Fibroblast of peridontal ligament (primary cell): ENCODE results near the gene ECPAS.
"Not testable (repeated sequence)": the region's sequence is repeated elsewhere in the genome, so short reads cannot be mapped to it uniquely, and the experiment has no call there.

ENCODE experiments used
- DNase-seq: peaks from one replicate; pipeline ENCODE4 v3.0.0-alpha.2; 2010; ENCODE audit errors: extremely low read depth

Gene ECPAS

DNA sequence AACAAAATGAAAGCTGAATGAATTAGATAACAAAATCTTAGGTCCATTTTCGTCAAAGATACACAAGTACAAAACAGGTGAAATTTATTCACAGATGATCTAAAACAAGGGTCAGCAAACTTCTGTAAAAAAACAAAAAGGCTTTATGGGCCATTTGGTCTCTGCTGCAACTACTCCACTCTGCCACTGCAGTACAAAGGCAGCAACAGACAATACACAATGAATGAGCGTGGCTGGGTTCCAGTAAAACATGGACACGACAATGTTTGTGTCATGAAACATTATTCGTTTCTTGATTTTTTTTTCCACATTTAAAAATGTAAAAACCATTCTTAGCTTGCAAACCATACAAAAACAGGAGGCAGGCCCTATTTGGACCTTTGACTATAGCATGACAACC is 71.9 kb downstream of the ECPAS start:
- DNase-seq, result no peak

DNA sequence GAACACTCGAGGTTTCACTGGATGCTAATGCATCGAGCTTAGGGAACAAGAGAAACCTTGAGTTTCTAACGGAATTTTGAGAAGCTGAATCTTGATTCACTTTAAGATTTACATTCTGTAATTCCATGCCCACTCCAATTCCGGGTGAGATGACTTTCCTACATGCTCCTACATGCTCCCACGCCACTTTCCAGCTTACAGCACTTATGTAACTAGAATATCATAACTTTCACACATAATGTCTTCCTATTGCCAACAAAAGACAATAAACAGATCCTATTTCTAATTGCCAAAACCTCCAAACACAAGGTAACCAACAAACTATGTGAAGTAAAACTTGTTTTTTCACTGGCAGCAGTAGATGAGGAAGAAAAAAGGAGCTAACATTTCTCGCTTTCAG is 72.9 kb downstream of the ECPAS start:
- DNase-seq, result no peak

DNA sequence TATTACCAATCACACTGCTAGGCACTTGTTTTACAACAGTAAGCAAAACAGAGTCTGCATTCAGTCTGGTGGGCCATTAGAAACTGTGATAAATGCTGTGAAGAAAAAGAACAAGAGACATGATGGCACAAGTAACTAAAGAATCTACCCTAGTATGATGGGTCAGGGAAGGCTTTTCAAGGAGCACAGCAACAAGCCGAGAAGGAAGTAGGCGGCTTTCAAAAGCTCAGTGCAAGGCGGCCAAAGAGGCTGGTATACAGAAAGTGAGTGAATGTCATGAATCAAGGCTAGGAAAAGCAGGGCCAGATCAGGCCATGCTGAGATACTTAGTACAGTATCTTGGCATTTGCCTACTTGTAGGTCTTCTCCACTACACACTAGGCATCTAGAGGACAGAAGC is 76.4 kb downstream of the ECPAS start:
- no peak for DNase-seq

GRCh38 chr9:111405701-111406100 is 78.5 kb downstream of the ECPAS start:
- DNase-seq, result no peak

GRCh38 chr9:111401486-111401885 is 82.7 kb downstream of the ECPAS start:
- DNase-seq, result not testable (repeated sequence)

GRCh38 chr9:111400564-111400898 is 83.7 kb downstream of the ECPAS start:
- DNase-seq, result peak; percentile 8

GRCh38 chr9:111399772-111400563 is 84.2 kb downstream of the ECPAS start:
- DNase-seq, result peak; percentile 26

DNA sequence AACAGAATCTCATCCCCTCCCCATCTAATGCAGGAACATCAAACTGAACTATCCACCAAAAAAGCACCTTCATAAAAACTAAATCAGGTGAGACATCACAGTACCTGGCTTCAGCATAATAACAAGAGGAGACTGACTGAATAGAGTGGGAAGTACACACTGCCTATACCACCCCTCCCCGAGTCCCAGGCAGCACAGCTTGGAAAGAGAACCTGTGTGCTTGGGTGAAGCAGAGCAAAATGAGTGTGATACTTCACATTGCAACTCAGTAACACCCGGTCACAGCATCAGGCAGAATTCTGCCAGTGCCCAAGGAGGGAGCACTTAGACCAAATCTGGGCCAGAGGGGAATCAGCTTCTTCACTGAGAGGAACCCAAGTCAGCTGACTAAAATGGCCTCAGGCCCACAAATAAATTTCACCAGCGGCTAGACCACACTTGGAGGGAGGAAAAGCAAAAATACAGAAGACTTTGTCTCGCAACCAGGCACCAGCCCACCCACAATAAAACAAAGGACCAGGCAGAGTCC is 84.9 kb downstream of the ECPAS start:
- DNase-seq, result no peak

DNA sequence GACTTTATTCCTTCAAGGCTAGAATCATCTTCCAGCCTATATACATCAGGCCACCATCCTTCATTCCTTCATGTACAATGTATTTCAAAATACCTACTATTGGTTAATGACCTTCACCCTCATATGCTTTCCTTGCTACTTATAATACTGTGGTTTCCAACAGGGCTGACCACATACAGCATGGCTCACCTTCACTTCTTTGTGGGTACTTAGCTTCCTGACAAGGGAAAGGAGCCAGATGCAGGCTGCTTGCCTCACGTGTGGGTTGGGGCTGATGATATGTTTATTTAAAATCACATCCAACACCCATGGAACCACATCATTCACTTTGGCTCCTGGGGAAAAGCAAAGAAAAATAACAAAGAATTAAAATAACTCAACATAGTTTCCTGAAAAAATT is 90.2 kb downstream of the ECPAS start:
- no peak for DNase-seq

DNA sequence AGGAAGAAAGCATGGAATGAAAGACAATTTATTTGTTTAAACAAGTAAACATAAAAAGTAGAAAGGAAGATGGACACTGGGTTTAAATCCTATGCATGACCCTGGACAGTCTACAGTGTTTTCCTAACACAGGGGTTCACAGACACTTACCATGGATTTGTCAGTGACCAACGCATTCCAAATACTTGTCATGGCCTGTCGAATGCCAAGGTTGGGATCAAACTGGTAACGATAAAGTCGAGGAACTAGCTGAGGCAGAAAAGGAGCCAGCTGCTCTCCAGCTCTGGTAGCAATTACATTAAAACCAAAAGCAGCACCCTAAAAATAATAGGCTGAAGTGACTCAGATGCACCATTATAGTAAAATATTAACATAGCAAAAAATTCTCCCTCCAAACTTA is 94.8 kb downstream of the ECPAS start:
- no peak for DNase-seq

GRCh38 chr9:111386386-111386785 is 97.8 kb downstream of the ECPAS start:
- DNase-seq, result no peak

DNA sequence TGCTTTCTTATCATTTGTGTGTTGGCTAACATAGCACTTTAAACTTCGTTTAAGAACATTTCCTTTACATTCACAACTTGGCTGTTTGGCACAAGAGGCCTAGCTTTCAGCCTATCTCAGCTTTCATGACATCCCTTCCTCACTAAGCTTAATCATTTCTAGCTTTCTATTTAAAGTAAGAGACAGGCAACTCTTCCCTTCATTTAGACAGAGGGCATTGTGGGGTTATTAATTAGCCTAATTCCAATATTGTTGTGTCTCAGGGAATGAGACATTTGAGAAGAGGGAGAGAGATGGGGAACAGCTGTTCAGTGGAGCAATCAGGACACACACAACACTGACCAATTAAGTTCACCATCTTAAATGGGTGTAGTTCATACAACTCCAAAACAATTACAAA is 103.2 kb downstream of the ECPAS start:
- no peak for DNase-seq

DNA sequence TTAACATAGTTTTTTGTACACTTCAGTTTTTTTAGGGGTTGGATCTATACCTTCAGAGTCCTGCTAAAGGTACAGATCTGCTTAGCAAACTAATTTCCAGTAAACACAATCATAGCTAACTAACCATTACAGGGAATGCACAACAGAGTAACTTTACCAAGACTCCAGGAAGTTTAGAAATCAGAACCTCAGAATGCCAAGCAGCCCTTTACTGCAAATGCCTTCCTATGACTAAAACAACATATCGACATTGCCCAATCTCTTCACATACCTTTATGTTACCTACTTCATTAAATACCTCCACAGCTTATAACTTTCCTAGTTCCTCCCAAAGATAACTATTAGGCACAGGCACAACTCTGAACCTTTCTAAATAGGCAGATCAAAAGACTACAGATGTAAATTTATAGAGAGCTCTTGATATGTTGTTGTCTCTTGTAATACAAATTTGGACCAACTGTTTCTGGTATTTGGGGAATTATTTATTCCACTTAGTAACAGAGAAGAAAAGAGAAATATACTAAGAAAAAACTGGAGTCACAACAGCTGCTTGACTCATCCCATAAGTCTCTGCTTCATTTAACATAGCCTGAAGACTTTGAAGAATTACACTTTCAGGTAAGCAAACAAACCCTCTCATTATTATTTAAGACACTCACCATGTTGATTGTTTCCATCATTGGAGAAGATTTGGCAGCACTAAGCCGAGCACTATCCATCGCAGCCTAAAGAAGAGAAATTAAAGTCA is 108.2 kb downstream of the ECPAS start:
- DNase-seq, result peak; percentile 22

DNA sequence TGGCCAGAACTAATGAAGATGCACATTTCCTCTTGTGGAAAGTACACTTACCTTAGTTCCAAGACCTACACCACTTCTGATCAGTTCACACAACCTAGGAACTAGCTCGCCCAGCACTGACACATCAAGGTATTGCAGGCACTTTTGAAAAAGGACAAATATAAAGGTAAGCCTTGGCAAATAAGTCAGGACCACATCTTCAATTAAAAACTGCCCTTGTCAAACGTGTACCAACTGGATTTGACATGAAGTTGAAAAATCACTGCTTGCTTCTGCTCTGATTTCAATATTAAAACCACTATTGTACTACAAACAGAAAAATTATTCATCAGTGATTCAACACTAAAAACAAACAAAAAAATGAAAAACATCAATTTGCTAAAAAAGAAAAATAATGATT is 109.1 kb downstream of the ECPAS start:
- no peak for DNase-seq

DNA sequence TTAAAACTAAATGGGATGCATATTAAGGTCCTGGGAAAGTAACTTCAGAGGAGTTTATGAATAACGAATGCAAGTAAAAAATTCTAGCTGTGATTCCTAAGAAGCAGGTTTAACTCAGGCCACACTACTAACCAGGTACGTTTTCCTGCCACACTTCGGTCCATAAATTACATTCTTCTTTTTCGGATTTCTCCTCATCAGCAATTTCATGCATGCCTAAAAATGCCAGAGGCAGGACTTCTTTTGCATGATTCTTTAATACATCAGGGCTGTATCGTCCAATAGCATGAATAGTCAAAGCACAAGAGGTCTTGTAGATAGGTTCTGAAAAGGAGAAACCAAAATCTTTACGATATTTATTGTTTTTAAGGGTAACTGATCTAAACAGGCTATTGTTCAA is 111.9 kb downstream of the ECPAS start:
- no peak for DNase-seq

DNA sequence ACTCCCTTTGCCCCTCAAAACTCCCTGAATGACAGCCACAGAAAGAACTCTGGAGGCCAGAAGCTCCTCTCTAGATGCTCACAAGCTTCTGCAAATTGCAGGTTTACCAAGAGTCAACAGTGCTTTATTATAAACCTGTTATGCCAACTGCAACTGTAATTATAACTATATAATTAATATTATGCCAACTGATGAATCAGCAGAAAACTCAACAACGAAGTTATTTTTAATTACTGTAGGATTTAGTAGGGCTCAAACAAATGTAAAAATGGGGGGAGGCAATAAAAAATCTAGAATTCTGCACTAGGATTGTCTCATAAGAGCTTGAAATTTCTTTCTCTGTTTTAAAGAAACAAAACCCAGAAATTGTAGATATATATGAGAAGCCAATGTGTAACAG is 117.2 kb downstream of the ECPAS start:
- DNase-seq, result no peak

DNA sequence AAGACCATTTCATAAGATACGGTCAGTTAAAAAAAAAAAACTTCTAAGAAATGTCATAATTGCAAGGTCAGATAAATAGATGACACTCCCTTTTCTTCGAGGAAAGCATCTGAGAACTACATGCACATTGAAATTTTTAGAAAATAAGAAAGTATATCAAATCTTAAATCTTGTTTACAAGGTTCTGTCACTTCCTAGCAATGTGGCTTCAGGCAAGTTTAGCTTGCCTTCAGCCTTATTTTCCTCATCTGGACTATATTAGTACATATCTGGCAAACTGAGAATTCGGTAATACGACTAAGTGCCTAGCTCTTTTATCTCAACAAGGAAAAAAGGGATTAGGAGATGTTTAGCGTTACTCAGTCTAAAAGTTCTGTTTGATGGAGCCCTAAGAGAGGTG is 121.7 kb downstream of the ECPAS start:
- no peak for DNase-seq

DNA sequence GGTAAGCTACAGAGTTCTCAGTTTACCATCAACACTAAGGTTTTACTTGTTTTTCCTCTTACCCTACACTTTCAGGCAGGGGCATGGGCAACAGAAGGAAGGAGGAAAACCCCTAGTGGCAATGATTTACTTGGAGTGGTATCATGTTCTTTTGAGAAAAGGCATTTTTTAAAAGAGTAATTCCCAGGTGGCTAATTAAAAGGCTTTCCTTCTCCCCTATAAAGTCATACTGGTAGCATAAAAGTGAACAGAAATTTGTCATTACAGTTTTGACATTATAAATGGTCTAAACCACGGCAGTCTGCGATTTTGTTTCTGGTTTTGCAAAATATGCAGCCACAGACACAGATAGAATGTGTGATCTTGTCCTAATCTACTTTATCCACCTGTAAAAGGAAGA is 123.3 kb downstream of the ECPAS start:
- no peak for DNase-seq

- DNase-seq, result peak; percentile 95
Measured at GRCh38 chr9:111356481-111357244, 127.5 kb downstream of the ECPAS start.

DNA sequence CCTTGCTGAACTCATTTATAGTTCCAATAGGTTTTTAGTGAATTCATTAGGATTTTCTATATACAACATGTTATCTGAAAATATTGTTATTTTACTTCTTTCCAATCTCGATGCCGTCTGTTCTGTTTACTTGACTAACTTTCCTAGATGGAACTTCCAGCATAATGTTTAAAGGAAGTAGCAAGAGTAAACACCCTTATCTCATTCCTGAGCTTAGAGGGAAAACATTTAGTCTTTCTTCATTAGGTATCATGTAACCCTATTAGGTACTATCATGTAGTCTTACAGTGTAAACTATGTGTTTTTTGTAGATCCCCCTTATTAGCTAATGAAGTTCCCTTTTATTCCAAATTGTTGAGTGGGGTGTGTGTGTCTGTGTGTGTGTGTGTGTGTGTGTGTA is 131.6 kb downstream of the ECPAS start:
- DNase-seq, result no peak

GRCh38 chr9:111350556-111350955 is 133.6 kb downstream of the ECPAS start:
- peak; percentile 46 for DNase-seq

DNA sequence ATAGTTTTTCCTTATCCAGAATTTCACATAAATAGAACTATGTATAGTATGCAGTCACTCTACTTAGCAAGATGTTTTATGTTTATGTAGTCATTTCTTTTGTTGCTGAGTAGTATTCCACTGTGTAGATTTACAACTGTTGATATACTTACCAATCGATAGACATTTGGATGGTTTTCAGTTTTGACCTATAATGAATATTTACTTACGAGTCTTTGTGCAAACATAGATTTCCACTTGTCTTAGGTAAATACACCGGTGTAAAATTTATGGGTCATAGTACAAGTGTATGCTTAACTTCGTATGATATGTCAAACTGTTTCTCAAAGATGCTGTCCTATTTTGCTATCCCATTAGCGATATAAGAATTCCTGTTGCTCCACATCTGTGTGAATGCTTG is 134.4 kb downstream of the ECPAS start:
- no peak for DNase-seq
